CMK (cell line): Measurements from ENCODE around the gene EPB41L2.

Source experiments
- DNase-seq: peaks from one replicate; pipeline ENCODE4 v3.0.0-alpha.2; 2010; ENCODE audit warnings: low read depth

Gene EPB41L2

DNA sequence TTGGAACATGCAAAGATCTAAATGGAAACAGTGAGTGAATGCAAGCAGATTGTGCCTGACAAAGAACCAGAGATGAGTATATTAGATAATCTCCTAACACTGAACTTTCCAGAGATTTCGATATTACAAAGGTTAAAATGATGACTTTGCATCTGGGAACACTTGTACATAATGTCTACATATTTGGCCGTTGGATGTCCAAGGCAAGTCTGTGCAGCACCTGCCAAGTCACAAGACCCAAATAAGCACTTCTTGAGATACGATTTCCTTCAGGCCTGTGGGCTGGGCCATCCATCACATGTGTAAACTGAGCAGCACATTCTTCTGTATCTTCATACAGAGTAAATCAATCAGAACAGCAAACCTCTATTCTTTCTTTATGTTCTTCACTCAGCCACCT lies 268.3 kb downstream of the EPB41L2 start:
- no peak for DNase-seq

DNA sequence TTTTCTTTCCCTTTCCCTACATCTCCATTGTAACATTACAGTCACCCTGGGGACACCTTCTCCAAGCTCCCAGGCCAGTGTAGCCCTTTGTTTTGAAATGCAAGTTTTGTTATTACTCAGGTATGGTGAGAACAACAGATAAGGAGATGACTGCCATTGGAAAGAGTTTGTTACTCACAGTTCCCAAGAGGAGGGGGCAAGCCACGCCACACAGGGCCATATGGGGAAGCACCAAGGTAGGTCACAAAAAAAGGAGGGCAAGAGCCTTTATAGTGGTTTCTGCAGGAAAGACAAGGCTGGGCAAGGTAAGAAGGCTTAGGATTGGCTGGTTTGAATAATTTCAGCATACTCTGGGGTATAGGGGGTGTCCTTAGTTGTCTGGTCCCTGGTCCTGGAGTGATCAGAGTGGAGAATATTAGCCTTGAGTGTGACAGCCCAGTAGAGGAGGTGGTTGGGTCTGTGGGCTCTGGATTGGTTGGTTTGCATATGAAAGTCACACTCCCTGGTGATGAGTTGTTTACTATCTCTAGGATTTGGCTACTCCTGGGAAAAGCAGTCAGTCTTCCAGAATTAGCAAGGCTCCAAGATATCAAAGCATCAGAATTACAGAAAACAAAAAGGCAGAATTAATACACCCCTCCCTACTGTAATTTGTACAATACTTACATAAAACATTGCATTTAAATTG lies 268.9 kb downstream of the EPB41L2 start:
- no peak for DNase-seq
